ENCODE data around the gene CDRT4. TPM values are rescaled to one million over a fixed set of nuclear protein-coding genes. Genes with fewer than 3 reads are reported as not detected.

Gene CDRT4
- total RNA-seq, 1 experiment from 2014 or later = 17.9 TPM

- DNase-seq = peak in 1 of 2 experiments; percentile 33
- H3K27ac ChIP-seq = no peak overlapping the region
- no peak overlapping the region for H2AFZ ChIP-seq
Observed at GRCh38 chr17:15462976-15463772, 4.2 kb downstream of the CDRT4 start.

GRCh38 chr17:15457723-15458094, 9.7 kb downstream of the CDRT4 start:
- H3K4me2 ChIP-seq = no peak overlapping the region
- DNase-seq = no peak
- no TSS peak for BruUV-seq (replicated peaks)
- POLR2A ChIA-PET (ENCODE audit: unreplicated experiment) = interaction anchor here (0.6 kb wide), 1 partner anchor 33 kb away, joined by 3 read pairs; no protein-coding TSS in a partner anchor
- no peaks in the 10 kb centered on the region for H3F3A ChIP-seq (ENCODE audit: insufficient read depth, low read depth)
- H3K27me3 ChIP-seq (ENCODE audit: insufficient read depth, low read depth) = no peaks in the 10 kb centered on the region
- TF ChIP-seq EZH2 (IDR thresholded peaks at IDR 0.05; ENCODE audit: low read depth) (no peak), CTCF (conservative IDR thresholded peaks at IDR 0.05) (no peak)
- H3K27ac ChIP-seq = no peak overlapping the region
- no peaks in the 10 kb centered on the region for H3K9me2 ChIP-seq (ENCODE audit: insufficient read depth)
- H2AFZ ChIP-seq = no peak overlapping the region
- no peak overlapping the region for H3K4me3 ChIP-seq
- H4K20me1 ChIP-seq (ENCODE audit: insufficient read depth) = no peaks in the 10 kb centered on the region
- H3K4me1 ChIP-seq (replicated peaks; ENCODE audit: insufficient read depth) = no peaks in the 10 kb centered on the region
- no peaks in the 10 kb centered on the region for H3K9me3 ChIP-seq (ENCODE audit: insufficient read depth, low read depth)
- intact Hi-C loops (cut with micrococcal nuclease; ENCODE audit: unreplicated experiment) = no loop called here
- H3K79me2 ChIP-seq (ENCODE audit: low read depth) = no peaks in the 10 kb centered on the region
- CTCF ChIA-PET = no interaction called here
- H3K36me3 ChIP-seq (ENCODE audit: low read depth) = no peaks in the 10 kb centered on the region

More at GRCh38 chr17:15462976-15463772, 4.2 kb downstream of the CDRT4 start:
- POLR2A ChIA-PET (ENCODE audit: unreplicated experiment) = no interaction called here
- Histone ChIP-seq H3F3A (ENCODE audit: insufficient read depth, low read depth) (no peaks in the 10 kb centered on the region), H3K4me2 (no peak overlapping the region), H3K79me2 (ENCODE audit: low read depth) (no peaks in the 10 kb centered on the region), H3K36me3 (ENCODE audit: low read depth) (no peaks in the 10 kb centered on the region), H4K20me1 (ENCODE audit: insufficient read depth) (no peaks in the 10 kb centered on the region), H3K4me1 (replicated peaks; ENCODE audit: insufficient read depth) (no peaks in the 10 kb centered on the region), H3K9me3 (ENCODE audit: insufficient read depth, low read depth) (no peaks in the 10 kb centered on the region), H3K4me3 (no peak overlapping the region), H3K9me2 (ENCODE audit: insufficient read depth) (no peaks in the 10 kb centered on the region), H3K27me3 (ENCODE audit: insufficient read depth, low read depth) (no peaks in the 10 kb centered on the region)
- TF ChIP-seq CTCF (conservative IDR thresholded peaks at IDR 0.05) = no peak
- CTCF ChIA-PET = no interaction called here
- intact Hi-C loops (cut with micrococcal nuclease; ENCODE audit: unreplicated experiment) = no loop called here
- no TSS peak for BruUV-seq (replicated peaks)

- Histone ChIP-seq H3K9me3 (ENCODE audit: insufficient read depth, low read depth) (no peaks in the 10 kb centered on the region), H3F3A (ENCODE audit: insufficient read depth, low read depth) (no peaks in the 10 kb centered on the region), H3K79me2 (ENCODE audit: low read depth) (no peaks in the 10 kb centered on the region), H3K9me2 (ENCODE audit: insufficient read depth) (no peaks in the 10 kb centered on the region), H3K4me3 (no peak overlapping the region), H3K36me3 (ENCODE audit: low read depth) (no peaks in the 10 kb centered on the region), H3K4me1 (replicated peaks; ENCODE audit: insufficient read depth) (no peaks in the 10 kb centered on the region), H2AFZ (no peak overlapping the region), H3K27ac (no peak overlapping the region), H3K27me3 (ENCODE audit: insufficient read depth, low read depth) (no peaks in the 10 kb centered on the region), H4K20me1 (ENCODE audit: insufficient read depth) (no peaks in the 10 kb centered on the region), H3K4me2 (no peak overlapping the region)
- no peak for DNase-seq
- intact Hi-C loops (cut with micrococcal nuclease; ENCODE audit: unreplicated experiment) = no loop called here
- BruUV-seq (replicated peaks) = no TSS peak
- ChIA-PET POLR2A (ENCODE audit: unreplicated experiment) (interaction anchor here (0.6 kb wide), 1 partner anchor 33 kb away, joined by 3 read pairs; no protein-coding TSS in a partner anchor), CTCF (no interaction called here)
- TF ChIP-seq CTCF (conservative IDR thresholded peaks at IDR 0.05) = no peak
- no peak for TF ChIP-seq EZH2 (IDR thresholded peaks at IDR 0.05; ENCODE audit: low read depth)
Observed at GRCh38 chr17:15456972-15457722, 10.3 kb downstream of the CDRT4 start.

Measured in PC-9 (cell line).